ENCODE results near the gene FARSA. TPM values are rescaled to one million over a fixed set of nuclear protein-coding genes. Genes with fewer than 3 reads are reported as not detected.

FARSA gene
- total and polyA plus RNA-seq, 2 of the 13 experiments (the other 11 are each of a cell fraction or from before 2014, with no cell fraction given): 25.9 to 72.0 TPM

GRCh38 chr19:12965017-12965811, 31.7 kb upstream of the FARSA start (continued):
- TF ChIP-seq TEF (CRISPR knock-in tag; IDR thresholded peaks at IDR 0.05): no peak
- TF ChIP-seq ZNF329 (CRISPR knock-in tag; IDR thresholded peaks at IDR 0.05; ENCODE audit: low read depth): no peak
- peak; percentile 60; the same call in 1 of the 2 replicates for TF ChIP-seq ZNF740 (CRISPR knock-in tag; IDR thresholded peaks at IDR 0.05)
- TF ChIP-seq PITX1 (CRISPR knock-in tag; IDR thresholded peaks at IDR 0.05): 0 out of 2 replicates have a peak, but pooled peaks have one; percentile 62
- TF ChIP-seq TEAD3 (CRISPR knock-in tag; optimal IDR thresholded peaks at IDR 0.05; ENCODE audit: borderline replicate concordance): peak; percentile 44
- no peak for TF ChIP-seq CBX1 (IDR thresholded peaks at IDR 0.05; ENCODE audit: low read depth)
- TF ChIP-seq ZNF766 (CRISPR knock-in tag; IDR thresholded peaks at IDR 0.05; ENCODE audit: borderline replicate concordance): no peak
- no peak for TF ChIP-seq ZNF235 (CRISPR knock-in tag; IDR thresholded peaks at IDR 0.05; ENCODE audit: borderline replicate concordance)
- TF ChIP-seq ZNF124 (CRISPR knock-in tag; IDR thresholded peaks at IDR 0.05): 0 out of 2 replicates have a peak, but pooled peaks have one; percentile 49
- no peak for TF ChIP-seq ZNF234 (CRISPR knock-in tag; conservative IDR thresholded peaks at IDR 0.05)
- TF ChIP-seq ZNF781 (CRISPR knock-in tag; IDR thresholded peaks at IDR 0.05; ENCODE audit: borderline replicate concordance, not compliant biosample characterization): no peak
- TF ChIP-seq ZNF556 (CRISPR knock-in tag; IDR thresholded peaks at IDR 0.05; ENCODE audit: borderline replicate concordance): no peak; the same call in 1 of the 2 replicates
- TF ChIP-seq ZBTB40 (IDR thresholded peaks at IDR 0.05): no peak
- 0 out of 2 replicates have a peak, but pooled peaks have one; percentile 21 for TF ChIP-seq ZBTB40 (CRISPR knock-in tag; IDR thresholded peaks at IDR 0.05)
- peak; percentile 32 for TF ChIP-seq CBX5 (CRISPR knock-in tag; IDR thresholded peaks at IDR 0.05; ENCODE audit: borderline replicate concordance)

Data from HepG2 (cell line).